CD1c-positive myeloid dendritic cell (primary cell): ENCODE results near the gene CLDN9.

Experiments
- DNase-seq: peaks from one replicate; pipeline ENCODE4 v3.0.0-alpha.2; 2016; ENCODE audit errors: extremely low spot score

The CLDN9 gene

DNA sequence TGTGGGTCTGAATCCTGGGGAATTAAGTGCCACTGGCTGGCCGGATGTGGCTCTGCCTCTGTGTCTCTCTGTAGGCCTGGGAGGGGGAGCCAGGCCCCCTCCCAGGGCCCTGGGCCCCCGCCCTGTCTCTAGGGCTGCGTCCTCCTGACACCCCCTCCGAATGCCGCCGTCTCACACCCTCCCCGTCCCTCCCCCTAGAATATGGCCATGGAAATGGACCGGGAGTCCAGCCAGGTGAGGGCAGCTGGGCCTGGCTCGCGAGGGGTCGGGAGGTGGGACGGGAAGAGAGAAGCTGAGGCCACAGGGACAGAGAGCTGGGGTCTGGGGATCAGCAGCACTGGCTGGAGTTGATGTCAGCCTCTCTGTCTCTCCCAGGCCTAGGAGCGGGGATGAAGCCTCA, 16.4 kb upstream of the CLDN9 start:
- no peak for DNase-seq

DNA sequence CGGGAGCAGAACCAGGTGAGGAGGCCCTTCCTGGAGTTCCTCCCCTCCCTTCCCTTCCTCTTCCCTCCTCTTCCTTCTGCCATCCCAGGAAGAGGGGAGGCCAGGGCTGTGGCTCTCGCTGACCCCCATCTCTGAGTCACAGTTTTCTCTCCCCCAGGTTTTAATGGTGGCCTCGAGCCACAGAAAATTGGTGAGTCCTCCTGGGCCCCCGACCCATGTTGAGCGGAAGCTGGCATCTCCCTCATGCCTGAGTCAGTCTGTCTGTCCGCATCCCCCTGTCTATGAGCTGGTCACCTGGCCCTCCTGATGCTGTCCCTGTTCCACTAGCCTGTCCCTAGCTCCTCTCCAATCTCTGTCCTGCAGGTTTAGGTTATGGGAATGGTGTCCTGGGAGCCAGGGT, 12.8 kb upstream of the CLDN9 start:
- DNase-seq: no peak

DNA sequence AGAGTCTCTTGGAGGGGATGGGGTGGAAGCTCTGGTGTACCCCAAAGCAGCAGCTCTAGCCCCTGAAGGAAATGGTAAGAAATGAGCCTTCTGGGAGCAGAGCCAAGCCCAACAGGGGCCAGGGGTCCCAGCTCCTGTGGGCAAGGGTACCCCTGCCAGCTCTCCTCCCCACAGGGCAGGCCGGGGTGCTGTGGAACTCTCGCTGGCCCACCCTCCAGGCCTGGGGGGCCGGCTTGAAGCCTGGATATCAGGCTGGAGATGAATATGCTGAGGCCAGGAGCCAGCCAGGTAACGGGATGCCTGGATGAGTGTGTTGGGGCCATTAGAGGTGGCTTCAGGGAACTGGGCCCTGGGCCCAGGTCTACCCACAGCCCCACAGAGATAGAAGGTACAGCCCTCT, 12.2 kb upstream of the CLDN9 start:
- DNase-seq: no peak

DNA sequence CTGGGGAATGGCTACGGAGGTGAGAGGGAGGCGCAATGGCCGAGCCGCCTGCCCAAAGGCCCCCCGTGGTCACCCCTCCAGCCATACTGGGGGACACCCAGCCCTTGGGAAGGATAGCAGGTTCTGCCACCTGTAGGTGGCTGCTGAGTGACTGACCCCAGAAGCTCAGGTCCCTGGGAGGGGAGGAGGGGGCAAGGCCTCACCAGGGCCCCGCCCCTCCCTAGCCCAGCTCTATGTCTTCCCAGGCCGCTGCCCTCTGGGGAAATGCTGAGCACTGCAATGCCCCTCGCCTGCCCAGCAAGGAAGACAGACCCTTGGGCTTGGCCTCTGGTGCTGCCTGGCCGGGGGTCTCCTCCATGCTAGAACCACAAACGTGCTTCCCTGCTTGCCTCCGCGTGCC, 11.4 kb upstream of the CLDN9 start:
- DNase-seq: no peak

DNA sequence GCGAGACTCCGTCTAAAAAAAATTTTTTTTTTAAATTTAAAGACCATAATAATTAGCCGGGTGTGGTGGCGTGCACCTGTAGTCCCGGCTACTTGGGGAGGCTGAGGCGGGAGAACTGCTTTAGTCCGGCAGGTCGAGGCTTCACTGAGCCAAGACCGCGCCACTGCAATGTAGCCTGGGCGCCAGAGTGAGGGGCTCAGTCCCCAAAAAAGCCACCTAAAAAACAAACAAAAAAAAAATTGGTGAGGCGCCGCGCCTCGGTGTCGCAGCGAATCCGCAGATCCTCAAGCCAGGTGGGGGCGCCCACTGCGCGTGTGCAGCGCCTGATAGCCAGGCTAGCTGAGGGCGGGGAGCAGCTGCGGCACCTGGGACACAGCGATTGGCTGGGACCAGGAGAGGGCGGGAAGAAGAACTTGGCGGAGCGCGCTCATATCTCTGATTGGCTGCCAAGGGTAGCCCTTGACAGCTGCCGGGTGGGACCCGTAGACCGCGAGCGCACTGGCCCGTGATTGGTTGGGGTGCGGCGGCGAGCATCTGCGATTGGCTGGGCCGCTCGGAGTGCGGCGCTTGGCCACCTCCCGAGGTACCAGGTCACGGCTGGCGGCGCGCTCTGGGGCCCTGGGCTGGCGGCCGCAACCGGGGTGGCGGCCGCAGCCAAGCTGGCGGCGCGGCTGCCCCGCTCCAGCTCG, 9.0 kb upstream of the CLDN9 start:
- DNase-seq: peak; percentile 99

DNA sequence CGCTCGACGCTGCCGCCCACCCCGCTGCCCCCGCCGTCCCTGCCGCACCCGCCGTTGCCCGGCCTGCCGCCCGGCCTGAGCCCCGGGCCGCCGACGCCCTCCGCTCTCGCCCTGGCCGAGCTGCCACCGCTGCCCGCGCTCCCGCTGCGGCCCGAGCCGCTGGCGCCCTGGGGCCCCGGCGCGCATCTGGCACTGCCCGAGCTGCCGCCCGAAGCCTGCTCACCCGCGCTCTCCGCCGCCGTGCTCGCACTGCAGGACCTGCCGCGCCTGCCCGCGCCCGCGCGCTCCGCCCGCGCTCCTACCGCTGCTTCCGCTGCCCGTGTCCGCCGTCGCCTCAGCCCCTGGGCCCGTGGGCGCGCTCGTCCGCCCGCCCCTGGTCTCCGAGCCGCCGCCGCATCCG, 8.4 kb upstream of the CLDN9 start:
- DNase-seq: peak; percentile 53

DNA sequence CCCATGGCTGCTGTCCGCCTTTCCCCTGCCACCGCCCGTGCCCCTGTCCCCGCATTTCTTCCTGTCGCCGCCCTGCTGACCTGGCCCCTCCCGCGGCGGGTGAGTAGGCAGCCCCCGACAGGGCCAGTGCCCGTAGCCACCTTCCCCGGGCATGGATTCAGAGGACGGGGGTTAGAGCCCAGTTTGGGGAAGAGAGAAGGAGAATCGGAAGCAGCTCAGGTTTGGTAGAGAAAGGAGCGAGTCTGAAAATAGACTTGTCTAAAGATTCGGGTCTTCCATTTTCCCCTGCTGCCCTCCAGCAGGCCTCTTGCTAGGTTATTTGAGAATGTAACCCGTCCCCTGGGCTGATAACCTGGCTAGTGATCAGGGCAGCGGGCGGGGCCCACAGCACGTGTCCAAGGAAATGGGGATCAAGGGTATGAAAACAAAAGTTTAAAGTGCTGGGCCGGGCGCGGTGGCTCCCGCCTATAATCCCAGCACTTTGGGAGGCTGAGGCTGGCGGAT, 7.9 kb upstream of the CLDN9 start:
- DNase-seq: peak; percentile 39

DNA sequence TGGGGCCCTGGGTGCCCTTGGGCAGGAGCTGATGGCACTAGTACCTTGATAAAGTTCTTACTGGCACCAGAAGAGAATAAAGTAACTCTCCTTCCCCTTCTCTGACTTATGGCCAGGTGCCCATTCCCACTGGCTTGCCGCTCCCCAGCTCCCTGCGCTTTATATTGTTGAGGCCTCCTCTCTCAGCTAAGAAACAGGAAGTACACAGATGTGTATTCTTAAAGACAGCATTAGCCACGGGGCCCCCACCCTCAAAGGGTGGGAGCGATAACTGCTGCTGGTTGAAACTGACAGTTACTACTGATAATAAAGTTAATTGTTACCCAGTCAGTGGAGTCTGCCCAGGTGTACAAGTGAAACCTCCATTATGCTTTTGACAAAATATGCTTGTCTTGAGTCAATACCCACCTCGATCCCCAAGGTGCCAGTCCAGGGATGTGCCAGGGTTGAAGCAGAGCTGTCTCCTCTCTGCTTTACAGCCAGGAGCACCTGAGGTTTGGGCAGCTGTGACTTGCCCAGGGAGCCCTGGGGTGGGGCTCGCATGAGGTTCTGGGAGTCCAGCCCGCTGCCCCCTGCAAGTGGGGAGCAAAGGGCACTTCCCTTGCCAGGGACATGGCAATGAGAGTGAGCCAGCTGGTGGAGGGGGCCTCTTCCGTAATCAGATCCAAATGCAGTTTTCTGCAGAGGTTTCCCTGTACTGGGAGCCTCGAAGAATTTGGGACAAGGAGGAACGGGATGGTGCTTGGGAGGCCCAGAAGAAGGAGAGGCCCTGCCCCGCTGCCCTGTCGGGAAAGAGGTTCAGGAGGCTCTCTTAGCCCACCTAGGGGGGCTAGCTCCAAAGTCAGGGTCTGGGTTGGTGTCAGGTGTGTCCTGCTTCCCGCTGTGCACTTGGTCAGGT, 5.4 kb upstream of the CLDN9 start:
- DNase-seq: peak; percentile 46

DNA sequence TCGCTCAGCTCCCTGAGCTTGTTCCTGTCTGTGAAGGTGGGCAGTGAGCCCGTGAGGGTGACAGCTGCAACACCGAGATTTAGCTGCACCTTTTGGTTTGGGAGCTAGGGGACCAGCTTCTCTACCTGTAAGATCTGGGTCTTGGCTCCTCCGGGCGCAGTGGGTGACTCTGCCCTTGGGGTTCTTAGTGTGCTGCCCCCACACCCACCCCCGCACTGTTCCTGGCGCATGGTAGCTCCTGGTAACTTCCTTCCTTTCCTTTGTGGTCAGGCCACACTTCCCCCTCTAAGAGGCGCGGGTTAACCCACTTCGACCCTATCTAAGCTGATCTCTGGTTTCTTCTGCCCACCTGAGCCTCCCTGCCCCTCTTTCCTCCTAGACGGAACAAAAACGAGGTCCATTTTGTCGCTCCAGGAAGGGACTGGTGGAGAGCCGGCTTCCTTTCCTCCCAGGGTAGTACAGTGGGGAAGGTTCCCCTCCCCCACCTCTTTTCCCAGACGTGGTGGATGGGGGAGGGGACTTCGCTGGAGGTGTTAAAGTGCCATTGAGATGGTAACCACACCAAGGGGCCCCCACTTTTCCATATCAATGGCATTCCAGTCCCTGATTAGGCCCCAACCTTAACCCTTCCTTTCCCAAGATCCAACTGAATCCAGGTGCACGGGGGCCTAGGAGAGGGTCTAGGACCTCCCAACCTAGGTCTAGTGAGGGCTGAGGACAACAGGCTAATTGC, 4.6 kb upstream of the CLDN9 start:
- peak; percentile 74 for DNase-seq

DNA sequence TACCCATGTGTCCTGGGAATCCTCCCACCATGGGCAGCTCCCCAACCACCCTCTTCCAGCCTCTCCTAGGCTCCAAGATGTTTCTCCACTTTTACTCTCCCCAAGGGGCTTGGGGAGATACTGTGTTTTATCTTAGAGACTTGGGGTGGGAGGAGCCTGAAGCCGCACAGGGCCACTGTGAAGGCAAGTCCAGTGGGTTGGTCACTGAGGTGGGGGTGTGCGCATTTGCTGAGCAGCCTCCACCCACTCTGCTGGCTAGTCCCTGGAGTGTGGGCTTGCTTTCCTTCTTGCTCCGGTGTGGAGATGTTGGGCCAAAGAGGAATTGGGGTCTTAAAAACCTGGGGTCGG, 4.1 kb upstream of the CLDN9 start:
- no peak for DNase-seq

DNA sequence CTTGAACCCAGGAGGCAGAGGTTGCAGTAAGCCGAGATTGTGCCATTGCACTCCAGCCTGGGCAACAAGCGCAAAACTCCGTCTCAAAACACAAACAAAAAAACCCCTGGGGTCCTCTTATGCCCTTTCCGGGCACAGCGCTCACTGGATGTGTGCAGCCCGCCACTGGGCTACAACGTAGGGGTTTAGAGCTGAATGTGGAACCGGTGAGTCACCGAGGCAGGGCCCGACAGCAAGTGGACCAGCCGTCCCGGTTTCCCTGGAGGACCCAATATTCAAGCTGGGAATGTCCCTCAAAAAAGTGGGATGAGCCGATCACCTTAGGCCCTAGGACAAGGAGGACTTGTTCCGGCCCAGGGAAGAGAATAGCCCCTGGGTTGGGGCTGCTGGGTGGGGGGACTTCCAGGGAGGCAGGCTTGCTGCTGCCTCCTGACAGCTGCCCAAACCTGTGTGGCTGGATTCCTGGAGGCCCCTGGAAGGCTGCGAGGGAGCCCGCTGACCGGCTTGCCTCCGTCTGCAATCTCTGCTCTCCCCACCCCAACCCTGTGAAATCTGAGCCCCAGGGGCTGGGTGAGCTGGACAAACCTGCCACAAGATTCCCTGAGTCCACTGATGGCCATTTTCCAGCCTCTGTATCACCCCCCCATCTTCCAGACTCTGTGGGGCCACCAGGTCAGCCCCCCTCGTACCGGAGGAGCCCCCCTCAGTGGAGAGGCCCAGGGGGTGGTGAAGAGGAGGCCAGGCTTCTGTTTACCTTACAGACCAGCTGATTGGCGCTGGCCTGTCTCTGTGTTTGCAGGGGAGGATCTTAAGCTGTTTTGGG, 2.9 kb upstream of the CLDN9 start:
- no peak for DNase-seq

DNA sequence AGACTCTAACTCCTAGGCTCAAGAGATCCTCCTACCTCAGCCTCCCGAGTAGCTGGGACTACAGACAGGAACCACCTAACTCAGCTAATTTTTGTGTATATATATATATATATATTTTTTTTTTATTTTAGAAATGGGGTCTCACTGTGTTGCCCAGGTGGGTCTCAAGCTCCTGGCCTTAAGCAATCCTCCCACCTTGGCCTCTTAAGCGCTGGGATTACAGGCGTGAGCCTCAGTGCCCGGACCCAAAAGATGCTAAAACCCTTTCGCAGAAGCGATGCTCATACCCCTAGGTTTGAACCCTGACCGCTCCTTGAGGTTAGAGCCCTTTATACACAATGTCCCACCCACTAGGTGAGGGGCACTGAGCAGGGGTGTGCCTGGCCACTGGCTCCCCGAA, 2.2 kb upstream of the CLDN9 start:
- DNase-seq: no peak

DNA sequence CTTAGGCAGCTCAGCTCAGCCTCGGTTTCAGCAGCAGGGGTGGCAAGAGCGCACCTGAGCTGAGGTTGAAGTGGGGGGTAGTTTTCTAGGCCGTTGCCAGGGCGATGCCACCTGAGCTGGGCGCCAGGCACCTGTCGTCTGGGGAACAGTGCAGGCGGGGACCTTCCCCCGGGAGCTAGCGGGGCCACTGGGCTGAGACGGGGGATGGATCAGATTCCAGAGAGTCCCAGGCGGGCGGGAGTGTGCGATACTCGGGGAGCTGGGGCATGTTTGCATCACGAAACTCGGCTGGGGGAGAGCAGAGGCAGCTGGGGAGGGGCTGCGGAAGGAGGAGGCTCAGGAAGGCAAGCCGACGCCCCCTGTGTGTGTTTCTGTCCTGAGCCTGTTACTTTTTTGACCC, 477 bp upstream of the CLDN9 start:
- no peak for DNase-seq

DNA sequence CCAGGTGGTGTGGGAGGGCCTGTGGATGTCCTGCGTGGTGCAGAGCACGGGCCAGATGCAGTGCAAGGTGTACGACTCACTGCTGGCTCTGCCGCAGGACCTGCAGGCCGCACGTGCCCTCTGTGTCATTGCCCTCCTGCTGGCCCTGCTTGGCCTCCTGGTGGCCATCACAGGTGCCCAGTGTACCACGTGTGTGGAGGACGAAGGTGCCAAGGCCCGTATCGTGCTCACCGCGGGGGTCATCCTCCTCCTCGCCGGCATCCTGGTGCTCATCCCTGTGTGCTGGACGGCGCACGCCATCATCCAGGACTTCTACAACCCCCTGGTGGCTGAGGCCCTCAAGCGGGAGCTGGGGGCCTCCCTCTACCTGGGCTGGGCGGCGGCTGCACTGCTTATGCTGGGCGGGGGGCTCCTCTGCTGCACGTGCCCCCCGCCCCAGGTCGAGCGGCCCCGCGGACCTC, 798 bp downstream of the CLDN9 start:
- no peak for DNase-seq

DNA sequence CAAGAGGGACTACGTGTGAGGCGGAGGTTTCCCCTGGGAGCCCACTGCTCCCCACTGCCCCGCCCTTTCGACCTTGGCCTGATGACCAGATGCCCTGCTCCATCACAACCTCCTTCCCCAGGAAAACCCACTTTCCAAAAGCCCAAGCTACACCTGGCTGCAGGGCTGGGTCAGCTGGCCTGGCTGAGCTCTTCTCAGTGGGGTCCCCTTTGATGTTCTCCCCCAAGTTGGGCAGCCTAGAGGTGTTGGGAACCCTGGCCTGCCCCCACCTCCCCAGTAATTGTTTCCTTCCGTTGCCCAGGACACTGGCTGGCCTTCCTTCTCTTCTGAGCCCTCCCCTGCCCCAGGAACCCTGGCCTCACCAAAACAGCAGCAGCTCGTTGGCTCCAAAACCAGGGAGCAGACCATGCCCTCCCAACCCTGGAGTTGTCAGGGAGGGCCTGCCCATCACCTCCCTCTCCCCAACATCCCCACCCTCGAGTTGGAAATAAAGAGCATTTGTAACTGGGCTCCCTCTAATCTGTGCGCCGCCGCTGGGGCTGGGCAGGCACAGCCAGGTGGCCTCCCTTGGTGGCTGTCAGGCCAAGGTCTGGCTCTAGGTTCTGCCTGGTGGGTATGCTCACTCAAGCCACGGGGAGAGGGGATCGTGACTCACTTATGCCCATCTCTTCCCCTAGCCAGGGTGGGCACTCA, 1.4 kb downstream of the CLDN9 start:
- no peak for DNase-seq

DNA sequence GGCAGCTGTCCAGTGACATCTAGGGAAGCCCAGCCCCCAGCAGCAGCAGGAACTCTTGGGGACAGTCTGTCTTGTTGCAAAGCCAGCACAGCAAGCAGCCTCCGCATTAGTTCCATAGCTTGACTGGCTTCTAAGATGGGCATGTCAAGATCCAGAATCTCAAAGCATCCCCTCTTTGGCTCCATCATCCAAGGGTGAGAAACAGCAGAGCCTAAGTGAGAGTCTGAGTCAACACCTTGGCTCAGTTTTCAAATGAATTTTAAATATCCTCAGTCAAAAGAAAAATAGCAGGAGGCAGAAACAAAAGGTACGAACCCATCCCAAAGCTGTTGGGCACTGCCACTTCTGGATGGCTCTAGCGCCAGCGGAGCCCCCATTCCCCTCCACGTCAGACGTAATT, 2.2 kb downstream of the CLDN9 start:
- no peak for DNase-seq

DNA sequence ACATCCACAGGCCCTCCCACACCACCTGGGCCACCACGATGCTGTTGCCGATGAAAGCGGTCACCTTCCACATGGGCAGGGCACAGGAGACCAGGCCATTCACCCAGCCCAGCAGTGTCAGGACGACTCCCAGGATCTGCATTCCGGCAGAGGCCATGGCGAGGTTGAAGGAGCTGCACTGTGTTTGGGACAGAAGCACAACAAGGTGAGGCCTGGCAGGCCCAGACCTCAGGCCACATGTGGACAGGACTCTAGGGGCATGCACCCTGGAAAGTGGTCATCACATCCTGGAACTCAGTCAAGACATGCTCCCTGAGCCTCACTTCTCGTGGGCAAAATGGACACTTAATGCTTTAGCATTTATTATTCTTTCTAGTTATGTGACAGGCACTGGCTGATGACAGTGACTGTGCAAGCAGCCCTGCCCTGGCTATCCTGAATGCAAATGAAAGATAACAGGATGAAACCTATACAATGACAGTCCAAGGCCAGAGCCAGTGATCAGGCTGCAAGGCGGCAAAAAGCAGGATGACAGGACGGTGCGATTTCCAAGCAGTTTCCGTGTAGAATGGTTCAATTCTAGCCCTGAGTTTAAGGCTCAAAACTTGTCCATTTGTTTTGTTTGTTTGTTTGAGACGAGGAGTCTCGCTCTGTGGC, 3.3 kb downstream of the CLDN9 start:
- DNase-seq: no peak

DNA sequence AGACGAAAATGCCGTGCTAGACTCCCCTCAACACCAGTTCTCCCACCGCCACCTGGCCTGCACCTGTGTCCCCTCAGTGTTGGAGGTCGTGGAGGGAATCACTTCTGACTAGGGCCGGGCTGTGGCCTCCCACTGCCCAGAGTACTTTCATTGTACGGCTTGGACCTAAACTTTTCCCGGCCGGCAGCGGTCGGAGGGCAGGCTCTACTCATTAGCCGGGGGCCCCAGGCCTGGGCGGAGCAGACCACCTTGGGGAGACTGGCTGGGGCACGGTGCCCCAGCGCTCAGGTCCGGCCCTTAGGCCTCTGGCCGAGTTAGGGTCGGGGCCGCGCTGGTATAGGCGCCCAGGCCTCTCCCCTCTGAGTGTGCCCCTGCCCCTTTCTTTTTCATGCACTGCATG, 4.6 kb downstream of the CLDN9 start:
- no peak for DNase-seq

DNA sequence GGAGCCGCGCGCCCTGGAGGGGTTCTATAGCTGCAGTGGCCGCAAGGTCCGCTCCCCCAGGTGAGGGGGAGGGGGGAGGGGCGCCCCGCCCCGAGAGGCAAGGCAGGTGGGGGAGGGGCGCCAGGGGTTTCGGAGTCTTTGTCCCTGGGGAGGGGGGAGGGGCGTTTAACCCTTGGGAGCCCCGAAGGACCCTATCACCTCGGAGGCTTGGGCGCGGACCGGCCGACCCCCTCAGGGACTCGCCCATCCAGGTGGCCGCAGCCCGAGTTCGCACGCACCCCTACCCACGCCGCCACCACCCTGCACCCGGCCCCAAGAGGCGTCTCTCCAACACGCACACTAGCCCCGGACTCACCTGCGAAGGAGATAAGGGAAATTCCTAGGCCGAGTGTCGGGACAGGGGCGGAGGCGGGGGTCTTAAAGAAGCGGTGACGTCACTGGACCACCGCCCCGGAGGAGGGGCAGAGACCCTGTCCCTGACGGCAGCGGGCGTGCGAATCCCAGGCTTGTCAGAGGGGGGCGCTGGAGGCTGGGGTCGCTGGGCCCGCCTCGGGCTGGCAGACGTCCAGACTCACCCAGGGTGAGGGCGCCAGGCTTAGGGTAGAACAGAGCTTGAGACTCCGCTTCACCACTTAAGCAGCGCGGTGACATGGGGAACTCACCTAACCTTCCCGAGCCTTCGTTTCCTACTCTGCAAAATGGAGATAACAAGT, 5.2 kb downstream of the CLDN9 start, which contains the start of gene CLDN6:
CLDN6 (minus strand) TSS at position 390 of the 713 bp plus-strand sequence. CDS start 2,162 bp downstream, outside the sequence.
- peak; percentile 24 for DNase-seq
